ENCODE data around the gene LCORL. TPM values are rescaled to one million over a fixed set of nuclear protein-coding genes. Genes with fewer than 3 reads are reported as not detected.

LCORL gene
- polyA plus RNA-seq, 1 donor: 25.8 TPM

DNA sequence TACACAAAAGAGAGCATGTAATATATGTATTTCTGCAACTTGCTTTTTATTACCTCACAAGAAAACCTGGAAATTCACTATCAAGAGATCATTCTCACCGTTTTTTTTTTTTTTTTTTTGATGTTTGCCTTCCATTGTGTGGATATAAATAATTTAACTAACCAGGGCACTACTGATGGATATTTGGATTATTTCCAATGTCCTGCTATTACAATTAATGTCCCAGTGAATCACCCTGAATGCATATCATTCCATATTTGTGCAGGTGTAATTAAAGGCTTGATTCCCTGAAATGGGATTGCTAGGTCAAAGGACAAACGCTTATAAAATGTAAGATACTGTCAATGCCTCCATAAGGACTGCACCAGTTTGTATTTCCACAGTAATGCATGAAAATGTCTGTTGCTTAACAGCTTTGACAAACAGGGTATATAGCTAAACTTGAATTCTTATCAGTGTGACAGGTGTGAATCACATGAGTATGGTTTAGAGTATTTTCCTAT is 123.0 kb downstream of the LCORL start:
- no CpG with 5 or more reads among the region's 2 CpGs for WGBS (ENCODE audit: insufficient coverage, low lambda C conversion rate)
- H3K9me3 ChIP-seq (ENCODE audit: control insufficient read depth, low read depth, low read length): no peaks in the 10 kb centered on the region

GRCh38 chr4:17895481-17895880 is 126.1 kb downstream of the LCORL start:
- Histone ChIP-seq H3K36me3 (ENCODE audit: control insufficient read depth, insufficient read depth, low read length) (no peaks in the 10 kb centered on the region), H3K27ac (ENCODE audit: low read length) (no peak overlapping the region)

More for the DNA sequence above, 123.0 kb downstream of the LCORL start:
- Histone ChIP-seq H3K4me1 (ENCODE audit: control insufficient read depth, insufficient read depth, low read length) (no peaks in the 10 kb centered on the region), H3K27me3 (ENCODE audit: control insufficient read depth, insufficient read depth, low read length) (no peaks in the 10 kb centered on the region), H3K4me3 (ENCODE audit: low read length) (no peak overlapping the region), H3K36me3 (ENCODE audit: control insufficient read depth, insufficient read depth, low read length) (peaks cover 2% of the 10 kb centered on the region), H3K27ac (ENCODE audit: low read length) (no peak overlapping the region)
- DNase-seq: peak in 1 of 2 donors; percentile 5

DNA sequence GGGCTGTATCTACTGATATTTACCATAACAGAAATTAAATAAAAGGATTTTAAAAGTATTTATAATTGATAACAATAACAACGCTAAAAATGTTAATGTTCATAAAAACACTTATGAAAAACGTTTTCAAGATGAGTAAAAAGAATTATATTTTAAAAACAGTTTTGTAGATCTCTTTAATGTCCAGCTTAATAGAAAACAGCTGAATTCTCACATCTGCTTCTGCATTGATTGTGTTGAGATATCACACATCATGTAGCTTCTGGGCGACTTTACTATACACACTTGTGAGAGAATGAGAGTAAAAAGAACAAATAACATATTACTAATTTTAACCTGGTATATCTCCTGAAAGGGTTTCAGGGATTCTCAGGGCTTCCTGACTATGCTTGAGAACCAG is 127.1 kb downstream of the LCORL start:
- H3K36me3 ChIP-seq (ENCODE audit: control insufficient read depth, insufficient read depth, low read length): no peaks in the 10 kb centered on the region
- H3K4me1 ChIP-seq (ENCODE audit: control insufficient read depth, insufficient read depth, low read length): no peaks in the 10 kb centered on the region
- H3K9me3 ChIP-seq (ENCODE audit: control insufficient read depth, low read depth, low read length): no peaks in the 10 kb centered on the region
- H3K27ac ChIP-seq (ENCODE audit: low read length): no peak overlapping the region
- DNase-seq: no peak
- no peaks in the 10 kb centered on the region for H3K27me3 ChIP-seq (ENCODE audit: control insufficient read depth, insufficient read depth, low read length)
- WGBS (ENCODE audit: insufficient coverage, low lambda C conversion rate): 72% methylated on average over 2 of the region's 3 CpGs
- no peak overlapping the region for H3K4me3 ChIP-seq (ENCODE audit: low read length)

More at GRCh38 chr4:17895481-17895880, 126.1 kb downstream of the LCORL start:
- H3K27me3 ChIP-seq (ENCODE audit: control insufficient read depth, insufficient read depth, low read length): no peaks in the 10 kb centered on the region
- no peak for DNase-seq
- H3K4me3 ChIP-seq (ENCODE audit: low read length): no peak overlapping the region
- WGBS (ENCODE audit: insufficient coverage, low lambda C conversion rate): 100% methylated on average over 2 of the region's 3 CpGs
- no peaks in the 10 kb centered on the region for H3K4me1 ChIP-seq (ENCODE audit: control insufficient read depth, insufficient read depth, low read length)
- H3K9me3 ChIP-seq (ENCODE audit: control insufficient read depth, low read depth, low read length): no peaks in the 10 kb centered on the region

DNA sequence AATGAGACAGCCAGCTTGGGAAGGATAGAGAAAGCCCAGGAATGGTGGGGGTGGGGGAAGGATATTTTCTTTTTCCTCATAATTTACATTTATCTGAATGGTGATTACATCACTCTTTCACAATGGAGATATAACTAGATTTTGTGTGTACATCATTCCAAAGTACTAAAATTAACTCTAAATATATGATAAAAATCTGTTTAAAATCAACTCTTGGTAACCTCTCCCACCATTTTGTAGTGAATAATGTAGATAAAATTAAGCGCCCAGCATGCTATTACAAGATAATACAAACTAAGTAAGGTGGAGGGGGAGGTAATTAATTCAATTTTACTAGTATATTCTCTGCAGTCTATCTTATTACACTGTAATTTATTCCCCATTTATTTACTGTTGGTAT is 131.9 kb downstream of the LCORL start:
- H3K27ac ChIP-seq (ENCODE audit: low read length): no peak overlapping the region
- no peak for DNase-seq
- H3K27me3 ChIP-seq (ENCODE audit: control insufficient read depth, insufficient read depth, low read length): no peaks in the 10 kb centered on the region
- WGBS (ENCODE audit: insufficient coverage, low lambda C conversion rate): no CpG with 5 or more reads among the region's 1 CpG
- no peak overlapping the region for H3K4me3 ChIP-seq (ENCODE audit: low read length)
- H3K4me1 ChIP-seq (ENCODE audit: control insufficient read depth, insufficient read depth, low read length): no peaks in the 10 kb centered on the region
- H3K9me3 ChIP-seq (ENCODE audit: control insufficient read depth, low read depth, low read length): no peaks in the 10 kb centered on the region
- H3K36me3 ChIP-seq (ENCODE audit: control insufficient read depth, insufficient read depth, low read length): no peaks in the 10 kb centered on the region

DNA sequence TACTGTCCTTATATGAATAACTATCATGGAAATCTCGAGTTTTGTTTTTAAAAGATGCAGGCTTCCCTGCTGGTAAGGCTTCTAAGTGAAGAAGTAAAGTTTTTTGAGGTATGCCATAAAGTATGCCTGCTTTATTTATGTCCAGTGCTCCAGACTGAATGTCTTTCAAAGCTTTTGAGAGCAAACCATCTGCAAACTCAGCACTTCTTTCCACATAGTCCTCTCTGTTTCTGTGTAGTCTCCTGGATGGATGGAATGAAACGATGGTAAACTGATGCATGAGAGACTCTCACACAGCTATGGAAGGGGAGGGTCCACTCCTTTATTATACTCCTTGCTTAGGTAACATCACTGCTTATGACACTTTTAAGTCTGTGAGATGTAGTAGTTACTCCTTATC is 137.0 kb downstream of the LCORL start:
- no peak overlapping the region for H3K27ac ChIP-seq (ENCODE audit: low read length)
- no peaks in the 10 kb centered on the region for H3K9me3 ChIP-seq (ENCODE audit: control insufficient read depth, low read depth, low read length)
- no peak for DNase-seq
- H3K36me3 ChIP-seq (ENCODE audit: control insufficient read depth, insufficient read depth, low read length): peaks cover 11% of the 10 kb centered on the region
- H3K27me3 ChIP-seq (ENCODE audit: control insufficient read depth, insufficient read depth, low read length): no peaks in the 10 kb centered on the region
- H3K4me1 ChIP-seq (ENCODE audit: control insufficient read depth, insufficient read depth, low read length): no peaks in the 10 kb centered on the region
- WGBS (ENCODE audit: insufficient coverage, low lambda C conversion rate): no CpG with 5 or more reads among the region's 2 CpGs
- H3K4me3 ChIP-seq (ENCODE audit: low read length): no peak overlapping the region

- Histone ChIP-seq H3K27me3 (ENCODE audit: control insufficient read depth, insufficient read depth, low read length) (no peaks in the 10 kb centered on the region), H3K36me3 (ENCODE audit: control insufficient read depth, insufficient read depth, low read length) (peaks cover 11% of the 10 kb centered on the region), H3K27ac (ENCODE audit: low read length) (no peak overlapping the region), H3K4me1 (ENCODE audit: control insufficient read depth, insufficient read depth, low read length) (no peaks in the 10 kb centered on the region), H3K9me3 (ENCODE audit: control insufficient read depth, low read depth, low read length) (no peaks in the 10 kb centered on the region), H3K4me3 (ENCODE audit: low read length) (no peak overlapping the region)
- DNase-seq: no peak
- WGBS (ENCODE audit: insufficient coverage, low lambda C conversion rate): no CpG with 5 or more reads among the region's 2 CpGs
Measured at GRCh38 chr4:17884063-17884462, 137.5 kb downstream of the LCORL start.

DNA sequence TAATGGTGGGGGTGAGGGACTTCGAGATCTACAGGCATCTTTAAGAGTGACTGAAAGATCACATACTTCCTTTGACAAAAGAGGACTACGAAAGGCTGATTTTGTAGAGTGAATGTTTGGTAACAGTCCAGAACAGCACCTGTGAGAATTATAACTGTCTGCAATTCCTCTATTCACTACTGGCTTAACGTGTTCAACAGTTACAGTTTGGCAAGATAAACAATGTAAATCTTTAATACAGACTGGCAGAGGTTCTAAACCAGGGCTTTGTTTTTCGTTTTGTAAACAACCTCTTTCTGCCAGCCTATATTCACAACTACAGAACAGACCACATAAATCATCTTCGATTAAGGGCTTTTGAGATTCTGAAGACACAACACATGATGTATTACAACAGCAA is 143.9 kb downstream of the LCORL start:
- H3K9me3 ChIP-seq (ENCODE audit: control insufficient read depth, low read depth, low read length): no peaks in the 10 kb centered on the region
- H3K36me3 ChIP-seq (ENCODE audit: control insufficient read depth, insufficient read depth, low read length): no peaks in the 10 kb centered on the region
- no peak overlapping the region for H3K27ac ChIP-seq (ENCODE audit: low read length)
- H3K4me1 ChIP-seq (ENCODE audit: control insufficient read depth, insufficient read depth, low read length): no peaks in the 10 kb centered on the region
- no peak for DNase-seq
- no peak overlapping the region for H3K4me3 ChIP-seq (ENCODE audit: low read length)
- 89% methylated on average over 1 of the region's 5 CpGs for WGBS (ENCODE audit: insufficient coverage, low lambda C conversion rate)
- H3K27me3 ChIP-seq (ENCODE audit: control insufficient read depth, insufficient read depth, low read length): no peaks in the 10 kb centered on the region

GRCh38 chr4:17876943-17877342 is 144.6 kb downstream of the LCORL start:
- Histone ChIP-seq H3K4me1 (ENCODE audit: control insufficient read depth, insufficient read depth, low read length) (no peaks in the 10 kb centered on the region), H3K36me3 (ENCODE audit: control insufficient read depth, insufficient read depth, low read length) (no peaks in the 10 kb centered on the region), H3K4me3 (ENCODE audit: low read length) (no peak overlapping the region), H3K9me3 (ENCODE audit: control insufficient read depth, low read depth, low read length) (no peaks in the 10 kb centered on the region), H3K27me3 (ENCODE audit: control insufficient read depth, insufficient read depth, low read length) (no peaks in the 10 kb centered on the region), H3K27ac (ENCODE audit: low read length) (no peak overlapping the region)
- no peak for DNase-seq
- 96% methylated on average over 4 of the region's 4 CpGs for WGBS (ENCODE audit: insufficient coverage, low lambda C conversion rate)

DNA sequence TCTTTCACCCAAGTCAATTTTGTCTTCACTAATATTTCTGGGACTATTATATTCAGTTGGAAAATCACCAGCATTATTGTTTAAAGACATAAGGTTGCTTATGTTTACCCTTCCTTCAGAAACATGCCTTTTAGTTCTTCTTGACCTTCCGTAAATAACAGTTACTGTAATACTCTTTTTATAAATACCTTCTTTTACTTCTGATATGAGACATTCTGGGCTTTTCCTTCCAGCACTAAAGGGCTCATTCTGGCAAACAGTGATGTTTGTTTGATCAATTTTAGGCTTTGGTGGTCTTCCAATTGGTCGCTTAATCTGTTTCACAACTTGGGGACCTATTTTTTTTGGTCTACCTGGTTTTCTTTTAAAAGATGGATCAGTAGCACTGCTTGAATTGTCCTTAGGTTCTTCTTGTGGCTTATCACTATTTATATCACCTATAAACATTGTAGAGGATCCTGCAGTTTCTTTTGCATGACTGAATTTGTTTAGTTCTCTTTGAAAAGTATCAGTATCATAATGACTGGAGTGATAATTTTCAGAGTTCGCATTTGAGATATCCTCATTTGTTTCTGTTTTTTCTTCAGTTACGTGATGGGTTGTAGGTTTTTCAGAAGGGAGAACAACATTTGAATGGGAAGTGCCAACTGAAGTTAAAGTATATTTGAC is 146.0 kb downstream of the LCORL start:
- no peak overlapping the region for H3K27ac ChIP-seq (ENCODE audit: low read length)
- H3K4me3 ChIP-seq (ENCODE audit: low read length): no peak overlapping the region
- H3K4me1 ChIP-seq (ENCODE audit: control insufficient read depth, insufficient read depth, low read length): no peaks in the 10 kb centered on the region
- no peaks in the 10 kb centered on the region for H3K36me3 ChIP-seq (ENCODE audit: control insufficient read depth, insufficient read depth, low read length)
- H3K9me3 ChIP-seq (ENCODE audit: control insufficient read depth, low read depth, low read length): no peaks in the 10 kb centered on the region
- WGBS (ENCODE audit: insufficient coverage, low lambda C conversion rate): 100% methylated on average over 1 of the region's 4 CpGs
- no peaks in the 10 kb centered on the region for H3K27me3 ChIP-seq (ENCODE audit: control insufficient read depth, insufficient read depth, low read length)
- DNase-seq: no peak

DNA sequence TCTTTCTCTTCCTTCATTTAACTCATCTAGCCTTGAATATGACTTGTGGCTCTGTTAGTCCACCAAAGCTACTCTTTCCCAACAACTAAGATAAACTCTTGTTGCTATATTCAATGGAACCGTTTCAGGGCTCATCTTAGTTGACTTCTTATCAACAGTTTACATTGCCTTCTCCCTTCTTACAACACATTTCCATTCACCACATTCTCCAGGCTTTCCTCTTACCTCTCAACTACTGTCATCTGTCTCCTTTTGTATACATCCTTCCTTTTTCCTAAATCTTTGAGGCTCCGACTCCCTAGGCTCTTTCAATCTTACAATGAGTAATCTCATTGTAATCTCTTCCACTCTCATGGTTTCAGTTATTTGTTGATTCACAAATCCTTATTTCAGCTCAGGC is 152.2 kb downstream of the LCORL start:
- H3K9me3 ChIP-seq (ENCODE audit: control insufficient read depth, low read depth, low read length): no peaks in the 10 kb centered on the region
- H3K4me1 ChIP-seq (ENCODE audit: control insufficient read depth, insufficient read depth, low read length): no peaks in the 10 kb centered on the region
- DNase-seq: no peak
- 61% methylated on average over 2 of the region's 2 CpGs for WGBS (ENCODE audit: insufficient coverage, low lambda C conversion rate)
- no peaks in the 10 kb centered on the region for H3K27me3 ChIP-seq (ENCODE audit: control insufficient read depth, insufficient read depth, low read length)
- H3K4me3 ChIP-seq (ENCODE audit: low read length): no peak overlapping the region
- H3K27ac ChIP-seq (ENCODE audit: low read length): no peak overlapping the region
- peaks cover under 1% of the 10 kb centered on the region for H3K36me3 ChIP-seq (ENCODE audit: control insufficient read depth, insufficient read depth, low read length)

DNA sequence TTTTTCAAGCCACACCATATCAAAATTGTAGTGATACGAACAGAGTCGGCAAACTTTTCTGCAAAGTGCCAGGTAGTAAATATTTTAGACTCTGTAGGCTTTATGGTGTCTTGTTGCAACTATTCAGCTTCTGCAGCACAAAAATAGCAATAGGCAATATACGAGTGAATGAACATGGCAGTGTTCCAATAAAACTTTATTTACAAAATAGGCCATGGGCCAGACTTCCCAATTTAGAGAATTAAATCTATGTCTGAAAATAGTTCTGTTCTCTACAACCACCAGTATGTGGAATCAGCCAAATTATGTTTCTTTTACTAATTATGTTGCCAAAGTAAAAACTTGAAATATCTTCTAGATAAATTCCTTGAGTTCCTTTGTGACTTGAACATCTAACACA is 154.3 kb downstream of the LCORL start:
- WGBS (ENCODE audit: insufficient coverage, low lambda C conversion rate): 81% methylated on average over 3 of the region's 3 CpGs
- DNase-seq: no peak
- Histone ChIP-seq H3K27me3 (ENCODE audit: control insufficient read depth, insufficient read depth, low read length) (no peaks in the 10 kb centered on the region), H3K4me3 (ENCODE audit: low read length) (no peak overlapping the region), H3K27ac (ENCODE audit: low read length) (no peak overlapping the region), H3K9me3 (ENCODE audit: control insufficient read depth, low read depth, low read length) (no peaks in the 10 kb centered on the region), H3K4me1 (ENCODE audit: control insufficient read depth, insufficient read depth, low read length) (no peaks in the 10 kb centered on the region), H3K36me3 (ENCODE audit: control insufficient read depth, insufficient read depth, low read length) (peaks cover 2% of the 10 kb centered on the region)

Data from large intestine (tissue), 3 donors.